ENCODE data around the gene PLCXD3. TPM values are rescaled to one million over a fixed set of nuclear protein-coding genes. Genes with fewer than 3 reads are reported as not detected.

Gene PLCXD3
- total RNA-seq, 1 donor from 2014 or later: 6.4 TPM

DNA sequence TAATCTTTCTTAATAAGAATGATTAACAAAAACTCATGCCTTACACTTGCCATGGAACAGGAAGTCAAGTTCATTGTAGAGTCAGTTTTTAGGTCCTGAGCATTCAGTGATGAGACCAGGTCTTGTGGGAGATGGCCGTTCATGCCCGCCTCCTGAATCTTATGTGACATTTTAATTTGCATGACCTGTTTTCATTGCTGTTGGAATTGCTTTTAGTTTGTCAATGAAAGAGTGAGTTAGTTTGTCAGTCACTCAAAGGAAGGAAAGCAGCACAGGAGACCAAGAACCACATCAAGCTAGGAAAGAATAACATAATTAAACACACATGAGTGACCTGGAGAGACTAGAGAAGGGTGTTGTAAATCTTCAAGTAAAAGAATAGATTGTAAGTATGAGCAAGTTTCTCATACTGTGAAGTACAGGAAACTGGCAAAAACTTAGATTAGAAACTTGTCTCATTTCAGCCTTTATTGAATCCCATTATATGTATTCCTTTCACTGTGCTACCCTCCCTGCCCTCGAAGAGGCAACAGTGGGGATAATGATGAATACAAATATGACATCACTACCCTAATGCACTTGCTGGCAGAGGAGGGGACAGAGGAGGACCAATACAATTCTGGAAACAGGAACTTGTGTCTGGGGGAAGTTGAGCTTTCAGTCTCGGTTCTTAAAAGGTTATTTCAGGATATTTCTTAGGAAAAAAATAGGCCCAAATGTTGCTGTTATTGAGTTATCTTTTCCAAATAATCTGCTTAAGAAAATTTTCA, 232.7 kb downstream of the PLCXD3 start:
- no peak for DNase-seq

- no peak for DNase-seq
Observed at GRCh38 chr5:41275813-41276512, 234.4 kb downstream of the PLCXD3 start.

GRCh38 chr5:41270423-41271251, 239.8 kb downstream of the PLCXD3 start:
- DNase-seq: peak; percentile 13

GRCh38 chr5:41268894-41269293, 241.5 kb downstream of the PLCXD3 start:
- DNase-seq: no peak

DNA sequence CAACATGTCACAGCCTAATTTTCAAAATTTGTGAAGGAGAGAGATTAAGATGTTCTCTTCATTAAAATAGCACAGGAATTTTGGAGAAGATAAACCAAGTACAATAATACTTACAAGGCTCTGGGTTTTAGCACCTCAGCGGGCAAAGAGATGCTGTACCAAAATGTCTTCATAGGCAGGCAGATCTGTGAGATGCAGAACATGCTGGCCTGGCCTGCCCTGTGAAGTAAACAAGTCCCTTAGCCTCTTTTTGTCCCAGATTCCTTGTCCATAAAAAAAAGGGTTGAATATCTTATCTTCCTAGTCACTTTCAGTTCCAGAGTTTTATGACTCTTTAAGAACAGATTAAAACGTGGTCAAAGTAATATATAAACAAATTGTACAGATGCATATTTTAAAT, 244.0 kb downstream of the PLCXD3 start:
- DNase-seq: no peak

GRCh38 chr5:41264019-41264418, 246.4 kb downstream of the PLCXD3 start:
- no peak for DNase-seq

- no peak for DNase-seq
Observed at GRCh38 chr5:41263335-41263734, 247.1 kb downstream of the PLCXD3 start.

All from occipital lobe (tissue), 2 donors.